Suppressor macrophage treated with lipopolysaccharide for 1 hour (primary cell): ENCODE results near the gene UBD.

ENCODE experiments used
- DNase-seq, 3 donors: peaks; one replicate each; pipeline ENCODE4 v3.0.0-alpha.2; 2020 to 2022

Gene UBD

GRCh38 chr6:29520232-29520631, 39.3 kb downstream of the UBD start:
- DNase-seq = no peak

GRCh38 chr6:29519291-29520010, 40.1 kb downstream of the UBD start:
- DNase-seq = no peak

- DNase-seq = no peak
Measured at GRCh38 chr6:29517728-29518440, 41.6 kb downstream of the UBD start.

DNA sequence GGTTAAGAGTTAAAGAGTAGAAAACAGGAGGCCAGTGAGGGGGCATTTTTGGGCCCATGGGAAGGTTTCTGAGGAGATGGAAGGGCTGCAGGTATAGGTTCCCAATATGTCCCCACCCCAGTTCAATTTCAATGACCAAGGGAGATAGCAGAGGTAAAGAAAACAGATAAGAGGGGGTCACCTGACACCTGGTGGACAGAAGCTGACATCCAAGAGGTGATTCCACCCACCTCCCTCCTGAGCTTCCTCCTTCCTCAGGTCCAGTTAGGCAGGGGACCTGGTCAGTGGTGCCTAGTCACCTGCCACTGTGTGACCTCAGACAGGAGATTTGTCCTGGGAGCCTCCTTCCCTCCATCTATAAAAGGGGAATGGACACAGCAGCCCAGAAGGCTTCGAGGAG, 42.3 kb downstream of the UBD start:
- DNase-seq = no peak

GRCh38 chr6:29516108-29516507, 43.4 kb downstream of the UBD start:
- DNase-seq = peak in 1 of 3 donors; percentile 7

DNA sequence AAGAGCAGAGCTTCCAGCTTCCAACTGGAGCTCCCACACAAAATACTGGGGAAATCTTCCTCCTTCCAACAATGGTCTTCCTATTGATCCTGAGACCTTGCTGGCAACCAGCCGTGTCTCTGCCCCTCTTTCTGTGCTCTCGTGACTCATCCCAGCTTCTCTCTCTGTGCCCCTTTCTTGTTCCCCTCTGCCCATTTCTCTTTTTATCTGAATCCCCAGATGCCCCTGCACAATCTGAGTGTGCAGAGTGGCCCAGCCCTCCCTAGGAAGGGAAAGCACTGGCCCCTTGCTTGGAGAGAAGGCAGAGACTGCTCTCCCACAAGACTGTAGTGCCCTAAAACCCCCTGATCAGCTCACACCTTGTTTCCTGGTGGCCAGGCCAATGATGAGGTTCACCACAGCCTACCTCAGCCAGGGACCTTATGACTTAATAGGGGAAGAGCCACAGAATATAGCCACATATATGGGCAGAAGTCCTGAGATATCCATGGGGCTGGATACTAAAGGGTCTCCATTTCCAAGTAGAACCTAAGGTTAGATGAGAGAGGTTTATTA, 48.7 kb downstream of the UBD start:
- DNase-seq = no peak

DNA sequence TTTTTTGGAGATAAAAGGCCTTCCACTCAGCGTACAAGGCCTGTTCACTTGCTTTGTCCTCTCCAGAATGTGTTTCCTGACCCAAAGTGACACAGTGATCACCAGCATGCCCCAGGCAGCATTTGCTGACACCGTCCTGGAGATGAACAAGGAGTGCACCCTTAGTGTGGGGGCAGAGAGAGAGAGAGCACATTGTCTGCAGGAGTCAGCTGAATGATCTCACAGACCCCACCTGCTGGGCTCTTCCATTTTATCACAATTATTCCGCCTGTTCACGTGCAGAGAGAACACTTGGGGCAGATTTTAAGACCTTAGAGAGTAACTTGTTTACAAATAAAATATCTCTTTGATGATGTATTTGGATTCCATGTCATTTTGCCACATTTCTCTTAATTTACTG, 49.3 kb downstream of the UBD start:
- no peak for DNase-seq

- DNase-seq = no peak
Measured at GRCh38 chr6:29509711-29510110, 49.8 kb downstream of the UBD start.

- DNase-seq = no peak
Measured at GRCh38 chr6:29509239-29509638, 50.3 kb downstream of the UBD start.

DNA sequence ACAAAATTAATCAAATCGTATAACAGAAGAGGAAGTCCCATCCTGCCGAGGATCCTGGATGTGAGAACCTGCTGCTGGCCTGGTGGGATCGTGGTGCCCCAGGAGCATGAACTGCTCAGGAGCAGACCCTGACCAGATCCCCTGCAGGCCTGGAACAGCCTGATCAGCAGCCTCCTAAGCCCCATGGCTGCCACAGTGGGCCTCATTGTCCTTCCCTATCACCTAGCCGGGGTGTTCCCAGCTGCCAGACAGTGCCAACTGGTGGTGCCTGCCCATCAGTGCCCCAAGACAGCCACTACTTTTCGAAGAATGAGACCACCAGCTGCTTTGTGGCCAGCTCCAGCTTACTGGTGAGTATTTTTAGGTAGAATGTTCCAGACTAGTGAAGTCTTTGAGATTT, 52.2 kb downstream of the UBD start:
- DNase-seq = no peak

GRCh38 chr6:29506446-29507067, 53.0 kb downstream of the UBD start:
- no peak for DNase-seq

- DNase-seq = no peak
Measured at GRCh38 chr6:29505808-29506207, 53.7 kb downstream of the UBD start.
